GM23338 (cell line): ENCODE data around the gene MICAL2. TPM values are rescaled to one million over a fixed set of nuclear protein-coding genes. Genes with fewer than 3 reads are reported as not detected.

Experiments used
- ATAC-seq: fragments of 200-7000 bp; cut with Tn5 transposase; 3 replicates; pipeline ENCODE4 v1.9.1; 2020
- DNase-seq: peaks from one replicate; pipeline ENCODE4 v3.0.0-alpha.2; 2015; ENCODE audit warnings: low spot score
- H2AFZ ChIP-seq: fragments of 200-600 bp; sonication (generic); 2 replicates; pipeline ENCODE4 v1.8.0; 2016; ENCODE audit warnings: antibody characterized with exemption, mild to moderate bottlenecking, moderate library complexity
- H3F3A ChIP-seq: fragments of 200-600 bp; sonication (generic); replicated peaks from 2 replicates; pipeline ENCODE4 v1.8.0; 2017; ENCODE audit warnings: antibody characterized with exemption, mixed run types, low read depth
- H3K27ac ChIP-seq: fragments of 200-600 bp; sonication (generic); 2 replicates; pipeline ENCODE4 v1.6.1; 2016; ENCODE audit warnings: low read depth
- H3K27me3 ChIP-seq: fragments of 200-600 bp; sonication (generic); 2 replicates; pipeline ENCODE4 v1.8.0; 2016; ENCODE audit warnings: mild to moderate bottlenecking, mixed run types, moderate library complexity; ENCODE audit not compliant: insufficient read depth
- H3K36me3 ChIP-seq: fragments of 200-600 bp; sonication (generic); 2 replicates; pipeline ENCODE4 v1.8.0; 2016; ENCODE audit warnings: mild to moderate bottlenecking; ENCODE audit not compliant: insufficient read depth
- H3K4me1 ChIP-seq: fragments of 200-600 bp; sonication (generic); 2 replicates; pipeline ENCODE4 v1.8.0; 2016; ENCODE audit warnings: mild to moderate bottlenecking, moderate library complexity; ENCODE audit not compliant: insufficient read depth
- H3K4me2 ChIP-seq: fragments of 200-600 bp; sonication (generic); 2 replicates; pipeline ENCODE4 v1.7.1; 2017; ENCODE audit warnings: mixed run types
- H3K4me3 ChIP-seq: fragments of 200-600 bp; sonication (generic); 2 replicates; pipeline ENCODE4 v1.6.1; 2016; ENCODE audit warnings: mixed run types
- H3K79me2 ChIP-seq: fragments of 200-600 bp; sonication (generic); replicated peaks from 2 replicates; pipeline ENCODE4 v1.8.0; 2017; ENCODE audit warnings: mild to moderate bottlenecking; ENCODE audit not compliant: insufficient read depth
- H3K9me2 ChIP-seq: fragments of 200-600 bp; sonication (generic); 2 replicates; pipeline ENCODE4 v1.8.0; 2017; ENCODE audit not compliant: insufficient read depth
- H4K20me1 ChIP-seq: fragments of 200-600 bp; sonication (generic); replicated peaks from 2 replicates; pipeline ENCODE4 v1.8.0; 2017; ENCODE audit warnings: mild to moderate bottlenecking; ENCODE audit not compliant: insufficient read depth
- H3K27ac Mint-ChIP-seq: 2 replicates; pipeline ENCODE4 v1.8.0; 2020; ENCODE audit warnings: inconsistent platforms, mild to moderate bottlenecking, moderate library complexity, mixed read lengths
- H3K27me3 Mint-ChIP-seq: 3 replicates; pipeline ENCODE4 v1.8.0; 2022; ENCODE audit warnings: low read depth, mild to moderate bottlenecking, moderate library complexity, mixed read lengths, inconsistent platforms; ENCODE audit not compliant: insufficient read depth, poor library complexity
- H3K36me3 Mint-ChIP-seq: 3 replicates; pipeline ENCODE4 v1.8.0; 2021; ENCODE audit warnings: low read depth, mild to moderate bottlenecking, inconsistent platforms, moderate library complexity, mixed read lengths
- H3K4me1 Mint-ChIP-seq: 3 replicates; pipeline ENCODE4 v1.8.0; 2020; ENCODE audit warnings: mild to moderate bottlenecking, inconsistent platforms, mixed read lengths
- H3K4me3 Mint-ChIP-seq: 3 replicates; pipeline ENCODE4 v1.8.0; 2021; ENCODE audit warnings: moderate library complexity, mild to moderate bottlenecking, inconsistent platforms, mixed read lengths
- H3K9me3 Mint-ChIP-seq: 3 replicates; pipeline ENCODE4 v1.8.0; 2020; ENCODE audit warnings: moderate library complexity, mild to moderate bottlenecking, inconsistent platforms, mixed read lengths
- CREB1 ChIP-seq: fragments of 250-450 bp; sonication (Bioruptor Pico); IDR thresholded peaks from 2 replicates; pipeline ENCODE4 v1.5.0; 2020; ENCODE audit warnings: low read depth, mild to moderate bottlenecking, moderate library complexity
- EZH2phosphoT487 ChIP-seq: fragments of 200-600 bp; sonication (generic); IDR thresholded peaks from one replicate; pipeline ENCODE4 v1.8.1; 2018; ENCODE audit warnings: antibody characterized with exemption; ENCODE audit not compliant: unreplicated experiment
- JUNB ChIP-seq: IDR thresholded peaks from one replicate; pipeline ENCODE4 v1.6.1; 2016; ENCODE audit warnings: antibody characterized with exemption; ENCODE audit not compliant: unreplicated experiment
- NANOG ChIP-seq: IDR thresholded peaks from 2 replicates; pipeline ENCODE4 v1.6.1; 2016; ENCODE audit warnings: antibody characterized with exemption, borderline replicate concordance
- POLR2AphosphoS5 ChIP-seq: IDR thresholded peaks from 2 replicates; pipeline ENCODE4 v1.6.1; 2016; ENCODE audit warnings: antibody characterized with exemption, low read depth
- ZNF331 ChIP-seq: fragments of 250-450 bp; sonication (Bioruptor Pico); IDR thresholded peaks from 2 replicates; pipeline ENCODE4 v1.5.0; 2020; ENCODE audit warnings: low read depth, mild to moderate bottlenecking, moderate library complexity
- ZNF462 ChIP-seq: fragments of 250-450 bp; sonication (Bioruptor Pico); IDR thresholded peaks from 2 replicates; pipeline ENCODE4 v1.5.0; 2020; ENCODE audit warnings: mild to moderate bottlenecking, moderate library complexity
- polyA plus RNA-seq: library from polyadenylated mRNA; unstranded; fragments of >200 nt; fragmentation: Nextera tagmentation; extraction: Ambion mirVana; gene quantifications from 2 replicates; pipeline ENCODE4 v1.2.1, GENCODE V29; 2016
- total RNA-seq: library from RNA; depleted of rRNA; stranded (reverse); fragments of >200 nt; shearing (Covaris generic); gene quantifications from 2 replicates; pipeline ENCODE4 v1.2.3, GENCODE V29; 2014

Gene MICAL2
- total and polyA plus RNA-seq, 2 experiments from 2014 or later, result 0.66 to 1.4 TPM

- no peak for TF ChIP-seq ZNF462
- no peak for TF ChIP-seq ZNF331
- no peak for TF ChIP-seq NANOG
- no peak for TF ChIP-seq EZH2phosphoT487
- no peak for TF ChIP-seq CREB1
- no peak for TF ChIP-seq JUNB
Measured at GRCh38 chr11:12234221-12234620, 123.8 kb downstream of the MICAL2 start (continued).

GRCh38 chr11:12235080-12235479 is 124.7 kb downstream of the MICAL2 start:
- ATAC-seq (no peak), DNase-seq (no peak)
- no peaks in the 10 kb centered on the region for H3K9me2 ChIP-seq
- TF ChIP-seq POLR2AphosphoS5, result no peak
- no peak for TF ChIP-seq EZH2phosphoT487
- no peak for TF ChIP-seq NANOG
- no peak for TF ChIP-seq ZNF462
- H3K27me3 ChIP-seq, result no peaks in the 10 kb centered on the region
- no peaks in the 10 kb centered on the region for H3F3A ChIP-seq
- Mint-ChIP-seq H3K36me3 (no peaks in the 10 kb centered on the region), H3K4me1 (no peaks in the 10 kb centered on the region), H3K9me3 (no peaks in the 10 kb centered on the region), H3K27me3 (peaks cover 6% of the 10 kb centered on the region), H3K4me3 (no peak overlapping the region), H3K27ac (no peak overlapping the region)
- no peak overlapping the region for H3K27ac ChIP-seq
- H2AFZ ChIP-seq, result no peak overlapping the region
- H4K20me1 ChIP-seq, result no peaks in the 10 kb centered on the region
- H3K4me1 ChIP-seq, result no peaks in the 10 kb centered on the region
- H3K36me3 ChIP-seq, result no peaks in the 10 kb centered on the region
- H3K4me3 ChIP-seq, result no peak overlapping the region
- no peaks in the 10 kb centered on the region for H3K79me2 ChIP-seq
- H3K4me2 ChIP-seq, result no peak overlapping the region
